Panc1 (cell line): ENCODE data around the gene DNAH12. TPM values are rescaled to one million over a fixed set of nuclear protein-coding genes. Genes with fewer than 3 reads are reported as not detected.
"Not testable (repeated sequence)": the region's sequence is repeated elsewhere in the genome, so short reads cannot be mapped to it uniquely, and the experiment has no call there.

Experiments used
- ATAC-seq: fragments of 200-7000 bp; cut with Tn5 transposase; 2 replicates; pipeline ENCODE4 v1.9.1; 2020; ENCODE audit warnings: mild to moderate bottlenecking, moderate library complexity
- BruUV-seq: library from RNA; stranded (reverse); fragments of 400-500 nt; replicated peaks from 2 replicates; lab custom pipeline; 2021; lab: Mats Ljungman, UMichigan
- CTCF ChIA-PET: fragments of 300-600 bp; sonication (Branson Sonifier 250); formaldehyde crosslinking; loops from one replicate; lab custom pipeline; 2022; ENCODE audit warnings: antibody characterized with exemption; lab: Charles Lee
- POLR2A ChIA-PET: fragments of 300-600 bp; sonication (Branson Sonifier 250); formaldehyde crosslinking; loops from one replicate; lab custom pipeline; 2022; ENCODE audit warnings: antibody characterized with exemption; lab: Charles Lee
- DNase-seq: peaks from one replicate; pipeline ENCODE4 v3.0.0-alpha.2; 2010; ENCODE audit warnings: low read depth, low spot score
- H3K27ac ChIP-seq: 2 replicates; pipeline ENCODE4 v1.5.1; 2011; ENCODE audit warnings: mild to moderate bottlenecking, low read length, inconsistent platforms
- H3K27me3 ChIP-seq: fragments of 200-500 bp; sonication (Bioruptor generic); 2 replicates; pipeline ENCODE4 v1.6.0; 2014; ENCODE audit warnings: low read length, inconsistent platforms; ENCODE audit not compliant: control insufficient read depth, insufficient read depth
- H3K36me3 ChIP-seq: fragments of 200-500 bp; sonication (Bioruptor generic); 2 replicates; pipeline ENCODE4 v1.5.1; 2014; ENCODE audit warnings: inconsistent platforms, mild to moderate bottlenecking, low read length, moderate library complexity; ENCODE audit not compliant: control insufficient read depth, insufficient read depth
- H3K4me1 ChIP-seq: 2 replicates; pipeline ENCODE4 v1.5.1; 2011; ENCODE audit warnings: inconsistent platforms, mild to moderate bottlenecking, low read length, moderate library complexity; ENCODE audit not compliant: control insufficient read depth, insufficient read depth
- H3K4me3 ChIP-seq, 2 experiments: 2 replicates each; pipeline ENCODE4 v1.5.1; 2011 to 2012; ENCODE audit warnings: low read depth in 2 of 2, low read length in 2 of 2, mild to moderate bottlenecking in 2 of 2, inconsistent platforms in 1 of 2, moderate library complexity in 1 of 2
- H3K9me3 ChIP-seq: fragments of 200-500 bp; sonication (Bioruptor generic); 2 replicates; pipeline ENCODE4 v1.5.1; 2014; ENCODE audit warnings: low read depth, mild to moderate bottlenecking, inconsistent platforms, low read length, moderate library complexity; ENCODE audit not compliant: control insufficient read depth, insufficient read depth
- CTCF ChIP-seq: fragments of 450-650 bp; IDR thresholded peaks from 2 replicates; pipeline ENCODE4 v1.5.1; 2017; ENCODE audit warnings: mild to moderate bottlenecking
- POLR2AphosphoS5 ChIP-seq: IDR thresholded peaks from 2 replicates; pipeline ENCODE4 v1.6.1; 2012; ENCODE audit warnings: mild to moderate bottlenecking, low read depth, low read length, moderate library complexity
- REST ChIP-seq, 2 experiments: IDR thresholded peaks; 2 replicates each; pipeline ENCODE4 v1.6.1; 2011 to 2012; ENCODE audit warnings: low read depth in 2 of 2, control low read depth in 1 of 2, low read length in 1 of 2, mild to moderate bottlenecking in 1 of 2, moderate library complexity in 1 of 2; ENCODE audit not compliant: insufficient read depth in 1 of 2
- SIN3A ChIP-seq: IDR thresholded peaks from 2 replicates; pipeline ENCODE4 v1.6.1; 2012; ENCODE audit warnings: low read depth, mild to moderate bottlenecking, low read length, moderate library complexity, borderline replicate concordance; ENCODE audit not compliant: insufficient read depth
- TCF7L2 ChIP-seq: IDR thresholded peaks from 2 replicates; pipeline ENCODE4 v1.6.1; 2011; ENCODE audit warnings: mild to moderate bottlenecking, low read depth, low read length, inconsistent platforms
- in situ Hi-C: cut with HindIII; loops from 2 replicates; pipeline ENCODE4 v1.10.0; 2016; ENCODE audit warnings: low sequenced_read_pairs, low pct_unique_long_range_greater_than_20kb
- intact Hi-C: fragments of 100-400 bp; cut with micrococcal nuclease; formaldehyde crosslinking; loops from one replicate; pipeline ENCODE4 v1.10.0; 2022; ENCODE audit not compliant: unreplicated experiment
- total RNA-seq: library from RNA; stranded (reverse); gene quantifications from one replicate; pipeline ENCODE4 v1.2.1, GENCODE V29; 2021; ENCODE audit not compliant: unreplicated experiment

DNAH12 gene
- total RNA-seq, 1 experiment from 2014 or later: 0.21 TPM

- in situ Hi-C loops: no loop called here
- CTCF ChIA-PET: no interaction called here
- no peaks in the 10 kb centered on the region for H3K27me3 ChIP-seq
These were observed 234.3 kb downstream of the DNAH12 start for GRCh38 chr3:57309769-57310360.

GRCh38 chr3:57303520-57303919, 240.6 kb downstream of the DNAH12 start:
- H3K9me3 ChIP-seq, in situ Hi-C loops, H3K36me3 ChIP-seq, BruUV-seq, H3K27ac ChIP-seq, CTCF ChIA-PET, H3K27me3 ChIP-seq, DNase-seq, intact Hi-C loops, POLR2A ChIA-PET, H3K4me3 ChIP-seq, H3K4me1 ChIP-seq: not testable (repeated sequence)
- peak; percentile 53; the same call in 1 of the 2 replicates for ATAC-seq

More at GRCh38 chr3:57309769-57310360, 234.3 kb downstream of the DNAH12 start:
- Histone ChIP-seq H3K27ac (no peak overlapping the region), H3K9me3 (no peaks in the 10 kb centered on the region), H3K4me3 (no peak overlapping the region), H3K4me1 (no peaks in the 10 kb centered on the region), H3K36me3 (no peaks in the 10 kb centered on the region)
- POLR2A ChIA-PET: no interaction called here
- no peak for DNase-seq
- intact Hi-C loops: no loop called here
- TF ChIP-seq REST (IDR thresholded peaks at IDR 0.05; ENCODE audit: insufficient read depth in 1 of 2, low read depth in 2 of 2, low read length in 1 of 2) (no peak), POLR2AphosphoS5 (no peak), SIN3A (no peak), CTCF (no peak), TCF7L2 (no peak)
- no peak for ATAC-seq
- no TSS peak for BruUV-seq

- intact Hi-C loops: no loop called here
- in situ Hi-C loops: no loop called here
- peak; percentile 22 for DNase-seq
- ChIA-PET CTCF (no interaction called here), POLR2A (no interaction called here)
- no peak overlapping the region for H3K4me3 ChIP-seq
- H3K27ac ChIP-seq: no peak overlapping the region
- ATAC-seq: 0 out of 2 replicates have a peak, but pooled peaks have one; percentile 51
- no peaks in the 10 kb centered on the region for H3K9me3 ChIP-seq
- no peaks in the 10 kb centered on the region for H3K27me3 ChIP-seq
- H3K36me3 ChIP-seq: no peaks in the 10 kb centered on the region
- TF ChIP-seq CTCF (no peak), SIN3A (no peak), TCF7L2 (no peak), REST (IDR thresholded peaks at IDR 0.05; ENCODE audit: insufficient read depth in 1 of 2, low read depth in 2 of 2, low read length in 1 of 2) (no peak), POLR2AphosphoS5 (no peak)
- no peaks in the 10 kb centered on the region for H3K4me1 ChIP-seq
- BruUV-seq: no TSS peak
These were observed 246.1 kb downstream of the DNAH12 start for GRCh38 chr3:57298041-57298440.
